Activated CD4-positive, alpha-beta T cell treated with anti-CD3 and anti-CD28 coated beads, Interleukin-2, amount 10 ng/mL, durations not matched to agents 24 days and 14 days (primary cell): ENCODE results near the gene BEGAIN. TPM values are rescaled to one million over a fixed set of nuclear protein-coding genes. Genes with fewer than 3 reads are reported as not detected.

Experiments
- DNase-seq: peaks from one replicate; pipeline ENCODE4 v3.0.0; 2022
- H3K27ac Mint-ChIP-seq: one replicate; pipeline ENCODE4 v1.8.0; 2022; ENCODE audit warnings: mild to moderate bottlenecking, mixed read lengths
- H3K27me3 Mint-ChIP-seq: one replicate; pipeline ENCODE4 v1.8.0; 2022; ENCODE audit warnings: mixed read lengths
- H3K36me3 Mint-ChIP-seq: one replicate; pipeline ENCODE4 v1.8.0; 2022; ENCODE audit warnings: low read depth, mild to moderate bottlenecking, mixed read lengths
- H3K4me1 Mint-ChIP-seq: one replicate; pipeline ENCODE4 v1.8.0; 2021; ENCODE audit warnings: mixed read lengths
- H3K4me3 Mint-ChIP-seq: one replicate; pipeline ENCODE4 v1.8.0; 2022; ENCODE audit warnings: mild to moderate bottlenecking, moderate library complexity, mixed read lengths
- H3K9me3 Mint-ChIP-seq: one replicate; pipeline ENCODE4 v1.8.0; 2021; ENCODE audit warnings: mixed read lengths
- intact Hi-C: fragments of 100-400 bp; cut with micrococcal nuclease; formaldehyde crosslinking; loops from one replicate; pipeline ENCODE4 v1.15.1; 2023
- total RNA-seq: library from RNA; stranded (reverse); gene quantifications from 2 replicates; pipeline ENCODE4 v1.2.3, GENCODE V29; 2022

Gene BEGAIN, protein sequence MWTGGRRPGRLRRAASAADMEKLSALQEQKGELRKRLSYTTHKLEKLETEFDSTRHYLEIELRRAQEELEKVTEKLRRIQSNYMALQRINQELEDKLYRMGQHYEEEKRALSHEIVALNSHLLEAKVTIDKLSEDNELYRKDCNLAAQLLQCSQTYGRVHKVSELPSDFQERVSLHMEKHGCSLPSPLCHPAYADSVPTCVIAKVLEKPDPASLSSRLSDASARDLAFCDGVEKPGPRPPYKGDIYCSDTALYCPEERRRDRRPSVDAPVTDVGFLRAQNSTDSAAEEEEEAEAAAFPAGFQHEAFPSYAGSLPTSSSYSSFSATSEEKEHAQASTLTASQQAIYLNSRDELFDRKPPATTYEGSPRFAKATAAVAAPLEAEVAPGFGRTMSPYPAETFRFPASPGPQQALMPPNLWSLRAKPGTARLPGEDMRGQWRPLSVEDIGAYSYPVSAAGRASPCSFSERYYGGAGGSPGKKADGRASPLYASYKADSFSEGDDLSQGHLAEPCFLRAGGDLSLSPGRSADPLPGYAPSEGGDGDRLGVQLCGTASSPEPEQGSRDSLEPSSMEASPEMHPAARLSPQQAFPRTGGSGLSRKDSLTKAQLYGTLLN
- 3.0 and 4.8 TPM in 2 replicates for total RNA-seq

DNA sequence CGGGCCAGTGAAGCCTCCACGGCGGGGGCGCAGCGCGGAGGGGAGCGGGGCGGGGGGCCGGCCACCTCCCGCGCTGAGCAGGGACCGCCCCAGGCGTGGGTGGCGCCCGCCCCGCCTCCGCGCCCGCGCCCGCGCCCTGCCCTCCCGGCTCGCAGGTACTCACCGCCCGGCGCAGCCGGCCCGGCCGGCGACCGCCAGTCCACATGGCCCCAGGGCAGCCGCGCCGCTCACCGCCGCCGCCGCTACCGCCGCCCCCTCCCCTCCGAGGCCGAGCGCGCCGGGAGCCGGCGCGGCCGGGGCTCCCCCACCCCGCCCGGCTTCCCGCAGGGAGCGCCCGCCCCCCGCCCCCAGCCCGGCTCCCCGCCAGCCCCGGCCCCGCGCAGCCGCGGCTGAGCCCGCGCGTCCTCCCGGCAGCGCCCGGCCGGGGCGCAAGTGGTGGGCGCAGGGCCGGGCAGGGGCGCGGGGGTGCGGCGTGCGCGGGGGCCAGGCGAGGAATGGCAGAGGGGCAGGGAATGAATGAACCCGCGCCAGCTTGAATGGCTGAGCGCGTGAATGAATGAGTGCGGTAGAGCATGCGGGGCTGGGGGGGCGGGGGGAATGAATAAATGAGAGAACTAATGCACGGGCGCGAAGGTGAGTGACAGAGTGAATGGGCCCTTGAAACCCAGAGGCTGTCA, at the start of gene BEGAIN:
Gene BEGAIN, minus strand, starts transcription at position 332 of the 677 bp plus-strand sequence. Its CDS starts 127 bp downstream, at position 205.
- Mint-ChIP-seq H3K36me3 (no peaks in the 10 kb centered on the region), H3K27ac (no peak within 1 kb of the TSS), H3K27me3 (peaks cover 23% of the 10 kb centered on the region), H3K9me3 (no peaks in the 10 kb centered on the region), H3K4me3 (peak within 1 kb of the TSS; percentile 72), H3K4me1 (no peaks in the 10 kb centered on the region)
- intact Hi-C loops = loop anchor here (2.0 kb wide), 1 partner anchor 58 kb away; no protein-coding TSS in a partner anchor
- peak; percentile 82 for DNase-seq

DNA sequence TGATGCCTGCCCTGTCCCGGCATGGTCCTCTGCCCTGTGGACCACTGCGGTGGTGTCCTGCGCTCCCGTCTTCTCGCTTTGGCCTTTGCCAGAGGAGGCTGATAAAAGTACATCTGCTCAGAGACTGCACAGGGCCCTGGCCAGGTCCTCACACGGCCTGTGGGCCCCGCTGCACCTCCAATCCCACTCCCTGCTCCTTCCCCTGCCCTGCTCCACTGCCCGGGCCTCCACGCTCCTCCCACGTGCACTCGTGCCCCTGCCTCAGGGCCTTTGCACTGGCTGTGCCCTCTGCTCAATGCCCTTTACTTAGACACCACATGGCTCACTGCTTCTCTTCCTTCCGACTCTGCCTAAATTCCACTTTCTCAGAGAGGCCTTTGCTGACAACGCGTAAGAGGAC, 49.3 kb upstream of the BEGAIN start:
- Mint-ChIP-seq H3K4me3 (no peak overlapping the region), H3K27me3 (peaks cover 29% of the 10 kb centered on the region), H3K9me3 (no peaks in the 10 kb centered on the region), H3K27ac (no peak overlapping the region), H3K4me1 (peaks cover 29% of the 10 kb centered on the region), H3K36me3 (no peaks in the 10 kb centered on the region)
- intact Hi-C loops = no loop called here
- no peak for DNase-seq

DNA sequence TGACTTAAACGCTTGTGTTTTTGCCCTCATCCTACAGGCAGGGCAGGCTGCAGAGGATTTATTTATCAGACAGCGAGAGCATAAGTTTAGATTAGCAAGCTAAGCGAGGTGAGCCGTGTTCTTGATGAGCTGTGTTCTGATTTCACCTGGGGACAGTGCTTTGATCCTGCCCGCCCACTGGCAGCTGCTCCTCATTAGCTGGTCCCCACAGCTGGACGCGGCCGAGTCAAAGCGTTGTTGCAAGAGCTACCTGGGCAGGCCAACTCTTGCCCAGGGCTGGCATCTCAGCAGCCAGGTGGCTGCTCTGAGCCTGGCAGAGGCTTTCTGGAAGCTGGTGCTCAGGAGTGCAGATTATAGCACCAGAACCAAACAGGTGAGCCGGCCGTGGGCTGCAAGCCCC, 46.8 kb upstream of the BEGAIN start:
- intact Hi-C loops = no loop called here
- no peak overlapping the region for H3K4me3 Mint-ChIP-seq
- no peak overlapping the region for H3K27ac Mint-ChIP-seq
- no peak for DNase-seq
- H3K4me1 Mint-ChIP-seq = peaks cover 7% of the 10 kb centered on the region
- H3K36me3 Mint-ChIP-seq = no peaks in the 10 kb centered on the region
- H3K27me3 Mint-ChIP-seq = peaks cover 30% of the 10 kb centered on the region
- H3K9me3 Mint-ChIP-seq = no peaks in the 10 kb centered on the region

DNA sequence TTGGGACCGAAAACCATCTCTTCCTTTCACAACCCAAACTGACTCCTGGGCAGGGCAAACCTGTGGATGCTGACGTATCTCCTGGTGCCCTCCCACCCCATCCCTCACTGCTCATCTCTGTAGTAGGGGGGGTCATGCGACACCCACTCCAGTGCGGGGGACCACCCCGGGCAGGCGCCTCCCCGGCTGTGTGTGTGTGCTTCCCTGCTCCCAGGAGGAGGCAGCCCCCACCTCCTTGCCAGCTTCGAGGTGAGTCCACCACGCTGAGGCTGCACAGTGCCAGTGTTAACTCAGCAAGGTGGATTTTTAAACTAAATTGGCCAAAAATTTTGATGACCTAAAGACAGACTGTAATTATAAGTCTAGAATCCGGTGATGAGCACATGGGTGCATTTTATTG, 46.2 kb upstream of the BEGAIN start:
- Mint-ChIP-seq H3K9me3 (no peaks in the 10 kb centered on the region), H3K27ac (no peak overlapping the region), H3K4me3 (no peak overlapping the region), H3K4me1 (peaks cover 3% of the 10 kb centered on the region), H3K36me3 (no peaks in the 10 kb centered on the region), H3K27me3 (peaks cover 32% of the 10 kb centered on the region)
- no peak for DNase-seq
- intact Hi-C loops = no loop called here

DNA sequence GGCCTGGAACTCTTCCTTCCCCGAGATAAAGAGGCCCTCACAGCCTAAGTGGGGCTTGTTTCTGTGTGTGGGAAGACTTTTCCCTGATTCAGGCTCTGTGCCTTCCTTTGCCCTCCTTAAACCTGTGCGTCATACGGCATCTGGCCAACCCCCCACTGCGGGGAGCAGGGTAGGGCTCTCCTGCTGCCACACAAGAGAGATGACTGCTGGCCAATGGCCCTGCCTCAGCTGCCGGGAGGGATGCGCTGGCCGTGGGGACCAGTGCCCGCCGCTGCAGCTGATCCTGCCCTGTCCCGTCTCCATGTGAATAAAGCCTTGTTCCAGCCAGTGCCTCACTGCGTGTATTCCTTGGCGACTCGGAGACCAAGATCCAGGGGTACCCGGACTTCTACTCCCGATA, 42.5 kb upstream of the BEGAIN start:
- no peaks in the 10 kb centered on the region for H3K4me1 Mint-ChIP-seq

DNA sequence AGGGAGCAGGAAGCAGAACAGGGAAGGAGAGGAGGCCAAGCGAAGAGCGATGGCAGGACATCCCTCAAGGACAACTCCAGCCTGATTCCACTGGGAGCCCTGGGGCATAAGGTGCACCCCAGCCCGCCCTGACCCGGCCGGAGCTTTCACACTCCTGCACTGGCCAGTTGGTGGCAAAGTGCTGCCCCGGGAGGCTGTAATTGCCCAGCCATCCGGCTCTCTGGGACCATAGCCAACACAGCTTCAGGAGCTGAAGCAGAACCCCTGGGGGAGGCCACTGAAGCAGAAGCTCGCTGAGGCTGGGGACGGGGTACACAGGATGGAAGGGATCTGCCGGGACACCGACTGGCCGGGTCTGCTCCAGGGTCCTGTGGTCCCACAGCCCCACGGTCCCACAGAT, 41.9 kb upstream of the BEGAIN start:
- Mint-ChIP-seq H3K27me3 (peaks cover 45% of the 10 kb centered on the region), H3K4me3 (no peak overlapping the region), H3K27ac (no peak overlapping the region), H3K4me1 (no peaks in the 10 kb centered on the region), H3K36me3 (no peaks in the 10 kb centered on the region), H3K9me3 (no peaks in the 10 kb centered on the region)
- intact Hi-C loops = no loop called here
- DNase-seq = no peak

More for the DNA sequence above, 42.5 kb upstream of the BEGAIN start:
- DNase-seq = no peak
- Mint-ChIP-seq H3K36me3 (no peaks in the 10 kb centered on the region), H3K4me3 (no peak overlapping the region), H3K27ac (no peak overlapping the region), H3K9me3 (no peaks in the 10 kb centered on the region), H3K27me3 (peaks cover 41% of the 10 kb centered on the region)
- intact Hi-C loops = no loop called here

DNA sequence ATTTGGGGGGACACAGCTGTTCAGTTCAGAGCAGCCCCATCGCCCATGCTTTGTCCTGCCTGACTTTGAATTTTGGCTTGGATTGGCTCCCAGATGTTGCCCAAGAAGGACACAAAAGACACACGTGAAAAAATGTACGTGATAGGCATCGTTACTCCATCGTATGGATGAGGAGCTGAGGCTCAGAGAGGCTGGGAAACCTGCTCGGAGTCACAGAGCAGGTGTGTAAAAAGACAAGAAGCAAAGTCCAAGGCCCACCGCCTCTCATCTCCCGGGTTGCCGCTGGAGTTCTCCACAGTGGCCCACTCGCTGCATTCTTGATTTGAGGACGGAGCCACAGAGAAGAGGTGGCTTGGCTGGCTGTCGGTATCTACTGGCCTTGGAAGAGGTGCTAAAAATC, 41.0 kb upstream of the BEGAIN start:
- no peak for DNase-seq
- intact Hi-C loops = no loop called here
- Mint-ChIP-seq H3K27ac (no peak overlapping the region), H3K4me3 (no peak overlapping the region), H3K27me3 (peaks cover 44% of the 10 kb centered on the region), H3K9me3 (no peaks in the 10 kb centered on the region), H3K4me1 (no peaks in the 10 kb centered on the region), H3K36me3 (no peaks in the 10 kb centered on the region)

DNA sequence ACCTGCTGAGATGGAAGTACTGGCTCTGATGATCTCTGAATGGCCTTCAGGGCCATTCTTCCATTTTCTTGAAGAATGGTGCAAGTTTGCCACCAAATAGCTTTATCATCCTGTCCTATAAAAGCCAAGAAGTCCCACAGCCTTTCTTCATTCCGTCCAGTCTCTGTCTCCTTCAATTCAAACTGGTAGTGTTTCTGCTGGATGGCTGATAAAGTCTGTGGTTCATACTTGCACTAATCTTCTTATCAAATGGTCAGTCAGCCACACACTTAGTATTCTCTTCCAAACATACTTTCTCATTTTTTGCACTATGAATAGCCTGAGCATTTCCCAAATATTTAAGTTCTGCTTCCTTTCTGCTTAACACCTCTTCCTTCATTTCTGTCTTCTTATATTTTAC, 39.4 kb upstream of the BEGAIN start:
- H3K27ac Mint-ChIP-seq = no peak overlapping the region
- no peak overlapping the region for H3K4me3 Mint-ChIP-seq
- no peaks in the 10 kb centered on the region for H3K36me3 Mint-ChIP-seq
- H3K9me3 Mint-ChIP-seq = no peaks in the 10 kb centered on the region
- peaks cover 41% of the 10 kb centered on the region for H3K27me3 Mint-ChIP-seq
- intact Hi-C loops = no loop called here
- H3K4me1 Mint-ChIP-seq = no peaks in the 10 kb centered on the region
- no peak for DNase-seq

DNA sequence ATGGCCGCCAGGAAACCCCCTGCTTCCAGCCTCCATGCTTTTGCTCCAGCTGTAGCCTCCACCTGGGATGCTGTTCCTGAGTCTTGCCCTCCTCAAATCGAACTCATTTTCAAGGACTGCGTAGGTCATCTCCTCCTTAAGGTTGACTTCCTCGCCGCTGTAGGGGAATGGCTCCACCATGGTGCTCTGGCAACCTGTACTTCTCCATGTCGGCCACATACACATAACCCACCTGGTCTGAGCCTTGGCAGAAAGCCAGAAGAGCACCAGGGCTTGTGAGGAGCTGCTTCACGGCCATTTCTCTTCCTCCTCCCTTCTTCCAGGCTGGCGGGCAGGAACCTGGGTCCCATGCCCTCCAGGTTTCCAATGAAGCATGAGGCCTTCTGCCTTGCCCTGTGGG, 36.7 kb upstream of the BEGAIN start:
- peaks cover 43% of the 10 kb centered on the region for H3K27me3 Mint-ChIP-seq
- H3K27ac Mint-ChIP-seq = no peak overlapping the region
- no peaks in the 10 kb centered on the region for H3K36me3 Mint-ChIP-seq
- no peaks in the 10 kb centered on the region for H3K4me1 Mint-ChIP-seq
- intact Hi-C loops = no loop called here
- H3K4me3 Mint-ChIP-seq = no peak overlapping the region
- H3K9me3 Mint-ChIP-seq = no peaks in the 10 kb centered on the region
- no peak for DNase-seq

DNA sequence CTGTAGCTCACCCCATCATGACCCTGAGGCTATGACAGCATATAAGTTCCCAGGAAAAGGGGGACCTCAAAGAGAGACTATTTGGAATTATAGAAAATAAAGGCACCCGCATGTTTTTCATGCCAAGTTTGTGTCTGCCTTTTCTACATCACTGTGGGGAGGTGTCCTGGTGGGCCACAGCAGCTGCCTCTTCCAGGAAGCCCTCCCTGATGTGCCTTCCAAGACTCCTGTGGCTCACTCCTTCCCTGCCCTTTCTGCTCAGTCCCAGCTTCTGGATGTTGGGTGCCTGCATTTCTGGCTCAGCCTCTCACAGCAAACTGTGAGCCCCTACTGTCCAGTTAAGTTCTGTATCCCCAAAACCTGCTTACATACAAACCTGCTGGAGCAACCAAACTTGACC, 36.3 kb upstream of the BEGAIN start:
- DNase-seq = no peak
- H3K27ac Mint-ChIP-seq = no peak overlapping the region
- no peaks in the 10 kb centered on the region for H3K9me3 Mint-ChIP-seq
- no peaks in the 10 kb centered on the region for H3K36me3 Mint-ChIP-seq
- H3K4me1 Mint-ChIP-seq = no peaks in the 10 kb centered on the region
- peaks cover 45% of the 10 kb centered on the region for H3K27me3 Mint-ChIP-seq
- H3K4me3 Mint-ChIP-seq = no peak overlapping the region
- intact Hi-C loops = no loop called here

DNA sequence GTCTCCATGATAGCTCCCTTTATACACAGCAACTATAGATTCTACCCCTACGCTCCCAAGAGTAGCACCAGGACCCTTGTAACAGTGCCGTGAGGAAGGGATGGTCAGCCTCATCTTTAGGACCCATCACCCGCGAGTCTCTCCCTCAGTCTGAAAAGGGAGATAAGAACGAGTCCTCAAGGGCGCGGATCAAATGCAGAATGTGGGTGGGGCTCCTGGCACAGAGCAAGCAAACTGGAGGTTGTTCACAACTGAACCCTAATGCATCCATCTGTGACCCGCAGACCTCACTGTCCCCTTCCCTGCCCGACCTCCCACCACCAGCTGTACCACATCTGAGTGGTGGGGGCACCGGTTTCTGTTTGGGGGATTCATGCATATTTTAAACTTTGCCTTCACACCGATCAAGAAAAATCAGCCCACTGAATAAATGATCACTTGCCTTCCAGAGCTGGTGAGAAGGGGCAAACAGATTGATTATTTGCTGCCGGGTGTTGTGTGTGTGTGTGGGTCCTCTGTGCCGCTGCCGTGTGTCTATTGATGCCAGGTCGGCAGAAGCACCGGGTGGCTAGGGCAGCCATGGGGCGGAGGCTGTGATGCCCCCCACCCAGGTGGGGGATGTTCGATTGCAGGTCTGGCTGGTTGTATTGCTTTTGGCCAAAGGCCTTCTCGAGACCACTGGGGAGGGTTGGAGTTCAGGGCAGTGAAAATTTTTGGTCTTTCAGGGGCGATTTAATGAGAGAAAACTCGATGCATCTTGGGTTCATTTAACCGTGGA, 35.7 kb upstream of the BEGAIN start:
- peaks cover 39% of the 10 kb centered on the region for H3K27me3 Mint-ChIP-seq

DNA sequence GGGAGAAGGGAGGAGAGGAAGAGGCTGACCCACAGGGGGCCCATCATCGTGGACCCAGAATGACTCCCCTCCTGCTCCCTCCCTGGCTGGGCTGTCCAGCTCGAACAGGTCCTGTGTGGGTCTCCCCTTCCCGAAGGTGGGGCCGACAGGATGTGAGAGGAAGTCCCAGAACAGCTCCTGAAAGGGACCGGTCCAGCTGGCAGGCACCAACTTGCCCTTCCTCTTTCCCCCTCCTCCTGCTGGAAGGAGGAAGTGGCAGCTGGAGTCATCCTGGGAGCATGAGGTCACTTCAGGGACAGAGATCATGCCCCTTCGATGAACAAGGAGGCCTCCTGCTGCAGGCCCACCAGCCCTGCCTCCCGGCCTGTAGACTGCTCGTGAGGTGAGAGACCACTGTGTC, 35.0 kb upstream of the BEGAIN start:
- H3K36me3 Mint-ChIP-seq = no peaks in the 10 kb centered on the region
- peaks cover 38% of the 10 kb centered on the region for H3K27me3 Mint-ChIP-seq
- intact Hi-C loops = no loop called here
- H3K4me1 Mint-ChIP-seq = peaks cover 8% of the 10 kb centered on the region
- no peak overlapping the region for H3K4me3 Mint-ChIP-seq
- no peak for DNase-seq
- no peaks in the 10 kb centered on the region for H3K9me3 Mint-ChIP-seq
- no peak overlapping the region for H3K27ac Mint-ChIP-seq

More for the DNA sequence above, 35.7 kb upstream of the BEGAIN start:
- Mint-ChIP-seq H3K36me3 (no peaks in the 10 kb centered on the region), H3K27ac (no peak overlapping the region), H3K4me3 (no peak overlapping the region), H3K9me3 (no peaks in the 10 kb centered on the region), H3K4me1 (peaks cover 3% of the 10 kb centered on the region)
- intact Hi-C loops = no loop called here
- DNase-seq = no peak

DNA sequence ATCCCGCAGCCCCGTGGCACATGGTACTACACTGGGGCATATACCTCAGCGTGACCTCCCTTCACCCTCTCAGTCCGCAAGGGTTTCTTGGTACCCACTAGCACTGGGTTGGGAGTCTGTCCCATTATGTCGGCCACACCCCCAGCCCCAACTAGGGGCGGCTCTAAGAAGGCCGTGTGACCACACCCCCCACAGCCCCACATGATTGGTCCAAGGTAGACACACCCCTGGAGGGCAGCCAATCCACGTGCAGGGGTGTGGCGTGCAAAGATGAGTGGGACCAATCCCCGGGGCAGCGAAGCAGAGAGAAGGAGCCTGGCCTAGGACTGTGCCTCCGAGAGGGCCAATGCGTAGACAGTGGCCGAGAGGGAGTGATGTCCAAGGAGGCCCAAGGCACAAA, 34.6 kb upstream of the BEGAIN start:
- no peak overlapping the region for H3K27ac Mint-ChIP-seq
- H3K4me1 Mint-ChIP-seq = peaks cover 12% of the 10 kb centered on the region
- no peaks in the 10 kb centered on the region for H3K9me3 Mint-ChIP-seq
- no peak overlapping the region for H3K4me3 Mint-ChIP-seq
- H3K27me3 Mint-ChIP-seq = peaks cover 38% of the 10 kb centered on the region
- no peak for DNase-seq
- H3K36me3 Mint-ChIP-seq = no peaks in the 10 kb centered on the region
- intact Hi-C loops = no loop called here
